Astrocyte of the spinal cord (primary cell): ENCODE measurements around the gene NUP214.

Source experiments
- DNase-seq: peaks from one replicate; pipeline ENCODE4 v3.0.0; 2011; ENCODE audit warnings: low read depth, low spot score
- H3K4me3 ChIP-seq: 2 replicates; pipeline ENCODE4 v1.5.1; 2011; ENCODE audit warnings: low read depth, mild to moderate bottlenecking, low read length, moderate library complexity
- CTCF ChIP-seq: IDR thresholded peaks from 2 replicates; pipeline ENCODE4 v1.5.1; 2012; ENCODE audit warnings: low read depth, mild to moderate bottlenecking, low read length, inconsistent platforms
- in situ Hi-C: cut with HindIII; loops from 2 replicates; pipeline ENCODE4 v1.10.0; 2017; ENCODE audit warnings: low sequenced_read_pairs

Gene NUP214

GRCh38 chr9:131091352-131091992 is 33.9 kb upstream of the NUP214 start:
- TF ChIP-seq CTCF = no peak
- in situ Hi-C loops = no loop called here
- no peak for DNase-seq
- no peak overlapping the region for H3K4me3 ChIP-seq

- no peak for DNase-seq
- in situ Hi-C loops = no loop called here
- H3K4me3 ChIP-seq = no peak overlapping the region
- TF ChIP-seq CTCF = no peak
These were observed 33.4 kb upstream of the NUP214 start for GRCh38 chr9:131092030-131092429.

GRCh38 chr9:131092548-131093440 is 32.6 kb upstream of the NUP214 start:
- in situ Hi-C loops = no loop called here
- TF ChIP-seq CTCF = no peak

GRCh38 chr9:131094015-131094414 is 31.4 kb upstream of the NUP214 start:
- in situ Hi-C loops = no loop called here
- DNase-seq = no peak
- no peak overlapping the region for H3K4me3 ChIP-seq
- TF ChIP-seq CTCF = no peak

More at GRCh38 chr9:131092548-131093440, 32.6 kb upstream of the NUP214 start:
- H3K4me3 ChIP-seq = no peak overlapping the region
- DNase-seq = no peak

- DNase-seq = no peak
- H3K4me3 ChIP-seq = no peak overlapping the region
- no peak for TF ChIP-seq CTCF
- in situ Hi-C loops = no loop called here
These were observed 30.8 kb upstream of the NUP214 start for GRCh38 chr9:131094622-131095021.

- in situ Hi-C loops = no loop called here
- TF ChIP-seq CTCF = no peak
- H3K4me3 ChIP-seq = no peak overlapping the region
- no peak for DNase-seq
These were observed 29.6 kb upstream of the NUP214 start for GRCh38 chr9:131095666-131096268.
